HG03159 (cell line): ENCODE data around the gene GALNT15.

ENCODE experiments used
- ATAC-seq: cut with Tn5 transposase; IDR thresholded peaks from one replicate; pipeline ENCODE4 v1.9.1; 2021; ENCODE audit warnings: mild to moderate bottlenecking, moderate library complexity; ENCODE audit not compliant: unreplicated experiment

GALNT15 gene

DNA sequence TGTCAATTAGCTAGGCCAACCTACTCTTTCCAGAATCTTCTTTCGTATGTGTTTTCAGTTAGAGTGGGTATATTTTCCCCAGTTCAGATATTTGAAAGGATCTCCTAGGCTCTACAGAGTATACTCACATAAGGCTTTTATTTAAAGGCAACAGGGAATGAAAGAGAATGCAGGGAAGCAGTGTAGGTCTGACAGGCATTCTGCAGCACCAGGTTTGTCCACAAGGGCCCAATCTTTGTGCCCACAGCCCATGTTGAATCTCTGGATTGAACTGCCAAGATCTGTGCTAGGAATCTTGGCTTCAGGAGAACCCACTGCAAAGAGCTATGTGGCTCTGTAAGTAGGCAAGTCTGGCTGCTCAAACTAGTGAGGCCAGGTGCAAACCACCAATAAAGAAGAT is 24.2 kb upstream of the GALNT15 start:
- ATAC-seq: no peak

GRCh38 chr3:16151109-16151508 is 23.4 kb upstream of the GALNT15 start:
- no peak for ATAC-seq

GRCh38 chr3:16168211-16168610 is 6.3 kb upstream of the GALNT15 start:
- ATAC-seq: no peak

DNA sequence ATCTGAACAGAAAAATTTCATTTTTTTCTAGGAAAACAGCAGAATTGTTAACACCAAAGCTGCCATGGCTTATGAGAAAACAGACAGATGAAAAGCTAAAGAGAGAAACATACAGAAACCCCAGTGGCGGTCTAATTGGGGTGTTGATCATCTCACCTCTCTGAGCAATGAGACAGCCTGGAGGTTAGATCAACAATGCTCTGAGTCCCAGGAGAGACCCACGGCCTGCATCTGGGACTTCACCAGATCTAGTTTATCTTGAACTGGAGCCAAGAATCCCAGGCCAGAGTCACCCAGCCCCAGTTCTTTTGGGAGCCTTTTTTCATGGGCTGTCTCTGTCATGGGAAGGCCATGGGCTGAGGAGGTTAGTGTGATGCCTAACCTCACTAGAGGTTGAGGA is 3.5 kb upstream of the GALNT15 start:
- no peak for ATAC-seq

- ATAC-seq: no peak
These were observed 2.7 kb upstream of the GALNT15 start for GRCh38 chr3:16171825-16172224.

GRCh38 chr3:16173283-16174025 is 1.0 kb upstream of the GALNT15 start:
- ATAC-seq: no peak

GRCh38 chr3:16174026-16174355 is 489 bp upstream of the GALNT15 start:
- ATAC-seq: no peak

DNA sequence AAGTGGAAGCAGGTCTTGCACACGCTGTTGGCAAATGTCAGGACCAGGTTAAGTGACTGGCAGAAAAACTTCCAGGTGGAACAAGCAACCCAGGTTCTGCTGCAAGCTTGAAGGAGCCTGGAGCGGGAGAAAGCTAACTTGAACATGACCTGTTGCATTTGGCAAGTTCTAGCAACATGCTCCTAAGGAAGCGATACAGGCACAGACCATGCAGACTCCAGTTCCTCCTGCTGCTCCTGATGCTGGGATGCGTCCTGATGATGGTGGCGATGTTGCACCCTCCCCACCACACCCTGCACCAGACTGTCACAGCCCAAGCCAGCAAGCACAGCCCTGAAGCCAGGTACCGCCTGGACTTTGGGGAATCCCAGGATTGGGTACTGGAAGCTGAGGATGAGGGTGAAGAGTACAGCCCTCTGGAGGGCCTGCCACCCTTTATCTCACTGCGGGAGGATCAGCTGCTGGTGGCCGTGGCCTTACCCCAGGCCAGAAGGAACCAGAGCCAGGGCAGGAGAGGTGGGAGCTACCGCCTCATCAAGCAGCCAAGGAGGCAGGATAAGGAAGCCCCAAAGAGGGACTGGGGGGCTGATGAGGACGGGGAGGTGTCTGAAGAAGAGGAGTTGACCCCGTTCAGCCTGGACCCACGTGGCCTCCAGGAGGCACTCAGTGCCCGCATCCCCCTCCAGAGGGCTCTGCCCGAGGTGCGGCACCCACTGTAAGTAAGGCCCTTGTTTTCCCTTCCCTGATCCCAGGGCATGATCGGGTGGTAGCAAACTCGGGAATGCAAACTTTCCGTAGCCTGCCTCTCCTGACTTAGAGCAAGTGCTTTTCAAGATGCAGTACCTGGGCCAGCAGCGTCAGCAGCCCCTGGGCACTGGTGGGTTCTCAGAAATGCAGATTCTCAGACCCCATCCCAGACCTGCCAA is 759 bp downstream of the GALNT15 start:
- ATAC-seq: no peak

- no peak for ATAC-seq
These were observed 2.0 kb downstream of the GALNT15 start for GRCh38 chr3:16176391-16177030.

- no peak for ATAC-seq
These were observed 2.9 kb downstream of the GALNT15 start for GRCh38 chr3:16177382-16177781.

DNA sequence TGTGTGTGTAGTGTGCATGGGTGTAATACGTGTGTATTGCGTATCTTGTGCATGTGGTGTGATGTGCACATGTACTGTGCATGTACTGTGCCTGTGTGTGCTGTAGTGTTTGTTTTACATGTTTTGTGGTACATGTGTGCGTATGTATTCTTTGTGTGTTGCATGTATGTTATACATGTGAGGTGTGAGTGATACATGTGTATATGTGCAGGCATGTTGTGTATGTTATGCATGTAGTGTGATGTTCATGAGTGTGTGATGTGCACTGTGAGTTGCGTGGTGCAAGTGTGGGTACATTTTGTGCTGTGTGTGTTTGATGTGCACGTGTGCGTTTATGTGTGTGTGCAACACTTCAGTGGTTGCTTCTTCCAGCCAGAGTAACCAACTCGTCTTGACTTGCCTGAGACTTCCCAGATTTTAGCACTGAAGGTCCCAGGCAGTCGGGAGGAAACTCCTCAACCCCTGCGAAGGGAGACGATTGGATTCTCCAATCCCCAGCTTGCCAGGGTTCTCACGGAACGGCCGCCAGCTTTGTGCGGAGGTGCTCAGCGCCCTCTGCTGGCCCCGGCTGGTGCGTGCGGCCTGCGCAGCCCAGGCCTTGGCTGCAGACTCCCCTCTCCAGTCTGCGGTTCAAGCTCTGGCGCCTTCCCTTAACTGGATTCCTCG is 3.6 kb downstream of the GALNT15 start:
- peak; percentile 75 for ATAC-seq

GRCh38 chr3:16178628-16178988 is 4.1 kb downstream of the GALNT15 start:
- ATAC-seq: peak; percentile 23

DNA sequence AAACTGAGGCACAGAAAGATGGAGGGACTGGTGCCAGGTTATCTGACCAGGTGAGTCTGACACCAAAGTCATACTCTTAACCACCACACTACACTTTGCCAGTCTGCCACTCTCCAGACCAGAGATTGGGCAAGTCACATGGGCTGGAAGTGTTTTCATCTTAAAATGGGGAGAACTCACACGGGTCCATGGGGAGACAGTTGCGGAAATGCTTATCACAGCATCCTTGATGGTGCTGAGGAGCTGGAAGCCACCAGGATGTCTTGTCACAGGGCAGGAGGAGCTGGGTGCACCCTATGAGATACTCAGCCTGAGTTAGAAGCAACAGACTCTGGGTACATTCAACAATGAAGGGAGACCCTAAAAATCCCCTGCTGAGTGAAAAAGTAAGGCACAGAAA is 4.8 kb downstream of the GALNT15 start:
- ATAC-seq: no peak

DNA sequence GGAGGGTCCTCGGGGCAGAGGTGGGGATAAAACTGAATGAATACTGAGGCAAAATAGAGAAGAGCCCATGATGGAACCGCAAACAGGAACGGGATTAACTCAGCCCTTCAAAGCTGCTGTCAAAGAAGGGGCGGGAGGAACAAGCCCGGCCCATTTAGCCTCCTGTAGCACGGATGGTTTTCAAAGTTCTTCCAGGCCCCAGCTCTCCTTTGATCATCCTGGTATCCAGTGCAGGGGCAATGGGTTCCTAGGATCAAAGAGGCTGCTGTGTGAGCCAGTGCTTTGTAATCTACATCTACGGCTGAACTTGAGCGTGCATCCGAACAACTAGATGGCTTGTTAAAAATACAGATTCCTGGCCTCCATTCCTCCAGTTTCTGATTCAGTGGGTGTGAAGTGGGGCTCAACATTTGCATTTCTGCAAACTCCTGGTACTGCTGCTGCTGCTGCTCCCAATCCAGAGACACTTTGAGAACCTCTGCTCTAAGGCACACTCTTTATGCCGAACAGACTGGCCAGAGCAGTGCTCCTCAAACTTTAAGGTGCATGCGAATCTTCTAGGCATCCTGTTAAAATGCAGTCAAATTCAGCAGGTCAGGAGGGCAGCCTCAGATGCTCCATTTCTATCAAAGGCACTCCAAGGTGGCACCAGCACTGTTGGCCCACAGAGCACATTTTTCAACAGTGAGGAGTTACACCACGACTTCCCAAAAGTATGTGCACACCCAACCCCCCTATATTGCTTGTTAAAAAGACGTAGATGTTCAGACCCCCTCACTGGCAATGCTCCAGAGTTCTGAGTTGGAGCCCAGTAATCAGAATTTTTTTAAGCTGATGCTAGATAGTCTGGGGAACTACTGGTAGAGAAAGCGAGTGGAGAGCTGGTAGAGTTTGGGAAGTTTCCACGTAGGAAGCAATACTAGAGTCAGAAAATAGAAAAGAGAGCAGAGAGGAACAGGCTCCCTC is 5.6 kb downstream of the GALNT15 start:
- no peak for ATAC-seq

- ATAC-seq: no peak
These were observed 6.3 kb downstream of the GALNT15 start for GRCh38 chr3:16180737-16181134.

DNA sequence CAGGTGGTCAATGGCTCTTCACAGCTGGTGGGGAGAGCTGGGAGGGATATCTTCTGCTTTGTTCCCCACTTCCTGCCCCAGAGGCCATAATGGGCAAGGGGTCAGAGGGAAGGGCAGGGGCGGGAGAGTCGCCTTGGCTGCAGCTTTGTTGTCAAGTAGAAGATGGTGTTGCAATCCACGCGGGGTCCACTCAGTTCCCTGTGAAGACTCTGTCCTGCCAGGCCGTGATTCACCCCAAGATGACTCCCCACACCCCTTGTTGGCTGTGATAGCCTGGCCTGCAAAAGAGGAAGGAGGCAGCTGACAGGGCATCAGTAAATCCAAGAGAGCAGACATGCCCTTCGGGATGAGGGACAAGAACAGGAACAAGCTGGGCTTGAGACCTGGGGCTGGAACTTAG is 6.9 kb downstream of the GALNT15 start:
- ATAC-seq: no peak

- ATAC-seq: no peak
These were observed 7.7 kb downstream of the GALNT15 start for GRCh38 chr3:16182183-16182582.

DNA sequence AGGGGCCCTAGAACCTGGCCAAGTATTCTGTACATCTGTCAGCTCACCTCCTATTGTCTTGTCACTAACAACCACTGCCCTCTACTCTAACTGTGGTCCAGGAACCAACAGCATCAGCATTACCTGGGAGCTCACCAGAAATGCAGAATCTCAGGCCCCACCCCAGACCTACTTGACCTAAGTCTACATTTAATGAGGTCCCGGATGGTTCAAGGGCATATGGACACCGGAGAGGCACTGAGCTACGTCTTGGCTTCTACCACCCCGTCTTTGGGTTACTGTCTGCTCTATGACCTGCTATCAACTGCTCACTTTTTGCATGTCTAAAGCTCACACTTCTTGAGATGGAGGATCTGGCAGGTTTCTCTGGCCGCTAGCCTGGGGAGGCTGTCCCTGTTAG is 8.1 kb downstream of the GALNT15 start:
- no peak for ATAC-seq

DNA sequence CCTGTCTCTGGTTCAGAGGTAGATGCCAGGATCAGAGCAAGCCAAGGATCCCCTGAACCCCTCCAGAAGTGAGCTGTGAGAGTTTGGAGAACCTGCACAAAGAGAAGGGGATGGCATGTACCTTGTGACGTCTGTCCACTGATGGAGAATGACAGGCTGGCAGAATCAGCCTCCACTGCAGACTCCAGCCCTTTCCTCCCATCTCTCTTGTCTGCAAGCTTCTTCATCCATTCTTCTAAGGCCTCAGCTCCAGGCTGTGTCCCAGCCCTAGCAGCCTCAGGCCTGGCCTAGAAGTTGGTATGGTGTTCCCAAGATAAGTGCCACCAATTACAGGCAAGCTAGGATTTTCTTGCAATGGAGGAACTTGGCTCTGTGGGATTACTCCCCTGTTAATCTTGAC is 8.6 kb downstream of the GALNT15 start:
- no peak for ATAC-seq

GRCh38 chr3:16183601-16184270 is 9.3 kb downstream of the GALNT15 start:
- ATAC-seq: no peak
